CD4-positive, alpha-beta T cell treated with Interferon alpha-2 for 1 hour (primary cell): ENCODE data around the gene MYH14.
"Not testable (repeated sequence)": the region's sequence is repeated elsewhere in the genome, so short reads cannot be mapped to it uniquely, and the experiment has no call there.

Experiments
- DNase-seq, 2 donors: peaks; one replicate each; pipeline ENCODE4 v3.0.0-alpha.2; 2020 to 2022

MYH14 gene

DNA sequence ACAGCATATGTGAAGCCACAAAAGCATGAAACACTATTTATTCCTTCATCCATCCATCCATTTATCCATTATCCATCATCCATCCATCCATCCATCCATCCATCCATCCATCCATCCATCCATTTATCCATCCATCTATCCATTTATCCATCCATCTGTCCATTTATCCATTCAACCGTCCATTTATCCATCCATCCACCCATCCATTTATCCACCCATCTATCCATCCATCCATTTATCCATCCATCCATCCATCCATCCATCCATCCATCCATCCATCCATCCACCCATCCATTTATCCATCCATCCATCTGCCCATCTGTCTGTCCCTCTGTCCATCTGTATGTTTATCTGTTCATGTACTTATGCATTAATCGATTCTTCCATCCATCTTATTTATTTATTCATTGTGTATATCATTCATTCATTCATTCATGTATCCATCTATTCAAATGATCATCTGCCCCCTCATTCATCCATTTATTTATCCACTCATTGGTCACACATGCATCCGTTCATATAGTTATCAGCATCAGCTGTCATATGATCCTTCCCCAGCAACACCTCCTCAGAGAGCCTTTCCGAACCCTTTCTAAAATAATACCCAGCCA lies 7.0 kb upstream of the MYH14 start:
- no peak for DNase-seq

DNA sequence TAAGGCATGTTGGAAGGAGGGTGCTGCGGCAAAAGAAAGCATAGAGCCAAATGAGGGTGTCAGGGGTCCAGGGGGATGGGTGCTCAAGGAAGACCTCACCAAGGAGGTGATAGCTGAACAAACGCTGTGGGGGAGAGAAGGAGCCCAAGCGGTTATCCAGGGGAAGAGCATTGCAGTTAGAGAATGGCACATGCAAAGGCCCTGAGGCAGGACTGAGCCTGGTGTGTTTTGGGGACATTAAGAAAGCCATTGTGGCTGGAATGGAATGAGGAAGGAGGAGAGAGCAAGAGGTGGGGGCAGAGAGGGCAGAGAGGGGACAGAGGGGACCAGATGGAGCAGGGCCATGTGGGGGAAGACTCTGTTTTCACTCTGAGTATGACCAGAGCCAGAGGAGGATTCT lies 6.1 kb upstream of the MYH14 start:
- DNase-seq = no peak

DNA sequence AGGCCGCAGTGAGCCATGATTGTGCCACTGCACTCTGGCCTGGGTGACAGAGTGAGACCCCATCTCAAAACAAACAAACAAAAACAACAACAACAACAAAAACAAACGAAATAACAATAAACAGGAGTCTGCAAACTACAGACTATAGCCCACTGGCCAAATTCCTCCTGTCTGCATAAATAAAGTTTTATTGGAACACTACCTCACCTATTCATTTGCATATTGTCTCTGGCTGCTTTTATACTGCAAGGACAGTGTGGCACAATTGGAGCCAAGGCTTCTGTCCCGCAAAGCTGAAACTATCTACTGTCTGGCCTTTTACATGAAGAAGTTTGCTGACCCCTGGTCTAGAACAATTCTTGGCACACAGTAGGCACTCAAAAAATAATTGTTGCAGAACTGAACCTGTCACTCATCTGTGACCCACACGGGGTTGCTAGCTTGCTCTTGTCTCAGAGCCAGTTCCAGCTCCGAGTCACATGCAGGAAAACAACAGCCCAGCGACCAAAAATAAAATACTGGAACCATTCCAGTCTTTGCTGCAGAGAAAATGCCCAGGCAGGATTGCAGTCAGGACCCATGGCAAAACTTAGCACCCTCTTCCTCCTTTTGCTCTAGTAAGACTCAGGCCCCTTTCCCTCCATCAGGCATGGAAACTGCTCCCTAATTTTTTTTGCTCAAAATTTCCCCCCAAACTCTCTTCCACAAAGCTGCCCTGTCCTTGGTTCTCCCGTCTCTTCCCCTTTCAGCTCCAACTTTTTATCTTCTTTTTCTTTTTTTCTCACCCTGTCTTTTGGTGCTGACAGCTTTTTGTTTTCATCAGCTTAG lies 4.8 kb upstream of the MYH14 start:
- DNase-seq = no peak

DNA sequence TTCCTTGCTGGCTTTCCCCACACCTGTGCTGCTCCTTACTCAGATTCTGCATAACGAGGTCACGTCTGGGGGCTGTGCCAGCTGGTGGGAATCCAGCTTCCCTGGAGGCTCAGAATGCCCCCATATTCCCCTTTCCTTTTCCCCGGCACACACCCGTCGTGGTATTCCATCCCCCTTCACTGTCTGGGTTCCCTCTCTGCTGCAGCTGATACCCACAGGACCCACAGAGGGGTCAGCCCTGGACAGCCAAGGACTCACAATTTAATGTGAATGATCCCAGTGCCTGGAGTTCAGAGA lies 4.2 kb upstream of the MYH14 start:
- DNase-seq = no peak

DNA sequence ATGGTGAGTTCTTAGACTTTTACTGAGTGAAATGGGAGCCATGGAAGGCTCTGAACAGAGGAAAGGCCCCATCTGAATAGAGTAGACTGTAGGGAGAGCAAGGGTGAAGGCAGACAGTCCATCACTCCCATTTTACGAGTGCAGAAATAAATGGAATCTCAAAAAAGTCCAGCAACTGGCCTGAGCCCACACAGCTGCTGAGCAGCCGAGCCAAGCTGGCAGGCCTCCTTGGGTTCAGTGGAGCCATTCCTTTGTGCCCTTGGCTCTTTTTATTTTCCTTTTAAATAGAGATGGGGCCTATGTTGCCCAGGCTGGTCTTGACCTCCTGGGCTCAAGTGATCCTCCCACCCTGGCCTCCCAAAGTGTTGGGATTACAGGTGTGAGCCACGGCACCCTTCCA lies 1.0 kb upstream of the MYH14 start:
- DNase-seq = no peak

DNA sequence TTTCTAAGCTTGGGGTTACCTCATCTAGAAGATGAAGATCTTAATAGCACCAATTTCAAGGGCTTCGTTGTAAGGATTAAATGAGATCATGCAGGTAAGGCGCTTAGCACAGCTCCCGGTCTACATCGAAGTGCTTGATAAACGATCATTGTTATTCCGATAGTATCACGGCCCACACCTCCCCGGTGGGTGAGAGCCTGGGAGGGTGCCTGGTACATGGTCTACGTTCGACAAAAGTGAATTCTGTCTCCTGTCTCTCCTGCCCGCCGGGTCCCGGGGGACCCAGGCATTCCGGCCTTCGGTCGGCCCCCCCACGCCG lies 501 bp upstream of the MYH14 start:
- DNase-seq = no peak

DNA sequence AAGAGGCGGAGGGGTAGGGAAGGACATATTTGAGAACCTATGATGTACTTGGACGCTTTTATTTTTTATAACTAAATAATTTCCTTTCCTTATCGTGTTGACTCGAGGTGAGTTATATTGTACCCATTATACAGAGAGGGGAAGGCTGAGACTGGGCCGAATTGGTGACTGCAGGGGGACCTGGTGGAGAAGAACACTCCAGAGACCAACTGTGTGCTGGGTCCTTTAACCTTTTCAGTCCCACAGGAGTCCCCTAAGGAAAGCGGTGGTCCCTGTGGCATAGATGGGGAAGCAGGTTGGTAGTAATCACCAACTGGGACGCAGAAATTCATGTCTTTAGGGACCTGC lies 633 bp downstream of the MYH14 start:
- DNase-seq = no peak

DNA sequence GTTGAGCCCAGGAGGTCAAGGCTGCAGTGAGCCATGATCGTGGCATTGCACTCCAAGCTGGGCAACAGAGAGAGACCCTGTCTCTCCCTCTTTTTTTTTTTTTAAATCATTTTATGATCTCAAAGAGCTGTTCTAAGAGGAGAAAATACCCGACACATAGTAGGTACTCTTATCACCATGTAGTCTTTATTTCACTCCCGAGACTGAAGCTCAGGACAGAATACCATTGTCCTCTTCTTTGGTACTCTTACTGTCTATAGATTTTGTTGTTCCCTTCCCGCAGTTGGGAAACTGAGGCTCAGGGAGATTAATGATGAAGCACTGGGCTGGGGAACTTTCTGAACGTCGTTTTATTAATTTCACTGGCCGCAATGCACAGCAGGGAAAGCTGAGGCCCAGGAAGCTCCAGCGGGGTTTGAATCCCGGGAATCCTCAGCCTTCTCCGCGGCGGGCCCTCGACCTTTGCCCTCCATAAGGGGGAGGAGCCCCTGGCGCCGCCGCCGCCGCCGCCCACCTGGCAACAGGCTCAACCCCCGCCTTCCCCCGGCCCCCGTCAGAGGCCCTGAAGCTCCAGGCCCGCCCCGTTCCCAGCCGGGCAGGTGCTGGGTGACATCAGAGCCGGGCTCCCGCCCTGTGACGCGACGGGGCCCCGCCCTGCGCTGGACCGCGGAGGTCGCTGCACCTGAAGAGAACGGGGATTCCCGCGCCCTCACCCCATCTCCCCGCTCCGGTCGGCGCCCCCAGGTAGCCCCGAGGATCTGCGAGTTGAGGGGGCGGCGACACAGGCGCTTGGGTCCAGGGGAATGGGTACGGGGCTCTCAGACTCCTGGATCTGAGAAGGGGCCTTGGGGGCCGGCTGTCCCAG lies 1.6 kb downstream of the MYH14 start:
- no peak for DNase-seq

DNA sequence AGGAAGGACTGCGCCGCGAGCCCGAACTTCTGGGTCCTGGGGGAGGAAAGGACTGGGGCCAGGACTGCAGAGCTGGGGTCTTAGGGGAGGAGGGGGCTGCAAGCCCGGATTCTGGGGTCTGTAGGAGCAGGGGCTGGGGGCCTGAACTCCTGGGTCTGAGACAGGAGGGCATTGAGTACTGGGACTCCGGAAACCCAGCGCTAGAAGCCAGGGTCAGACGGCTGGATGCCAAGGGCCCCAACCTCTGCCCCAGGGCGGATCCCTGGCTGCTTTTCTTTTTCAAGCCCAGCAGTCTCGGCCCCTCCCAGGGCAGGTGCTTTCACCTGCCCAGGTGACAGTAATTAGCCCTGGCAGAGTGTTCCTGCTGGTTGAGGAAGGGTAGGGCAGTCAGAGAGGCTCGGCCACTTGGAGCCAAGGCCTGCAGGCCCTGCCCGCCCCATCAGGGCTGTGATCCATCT lies 2.3 kb downstream of the MYH14 start:
- DNase-seq = no peak

DNA sequence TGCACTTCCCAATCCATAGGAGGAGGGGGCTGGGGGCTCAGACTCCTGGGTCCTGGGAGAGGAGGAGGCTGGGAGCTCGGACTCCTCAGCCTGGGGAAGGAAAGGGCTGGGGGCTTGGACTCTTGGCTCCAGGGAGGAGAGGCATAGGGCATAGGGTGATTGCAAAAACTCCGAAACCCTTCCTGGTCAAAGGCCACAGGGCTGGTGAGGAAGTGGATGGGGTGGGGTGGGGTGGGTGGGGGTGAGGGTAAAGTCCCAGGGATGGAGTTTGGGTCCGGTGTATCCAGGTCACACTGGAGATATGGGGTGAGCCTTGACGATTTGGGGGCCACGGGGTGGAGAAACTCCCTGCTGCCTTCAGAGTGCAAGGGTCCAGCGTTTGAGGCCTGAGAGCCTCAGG lies 2.8 kb downstream of the MYH14 start:
- DNase-seq = no peak

DNA sequence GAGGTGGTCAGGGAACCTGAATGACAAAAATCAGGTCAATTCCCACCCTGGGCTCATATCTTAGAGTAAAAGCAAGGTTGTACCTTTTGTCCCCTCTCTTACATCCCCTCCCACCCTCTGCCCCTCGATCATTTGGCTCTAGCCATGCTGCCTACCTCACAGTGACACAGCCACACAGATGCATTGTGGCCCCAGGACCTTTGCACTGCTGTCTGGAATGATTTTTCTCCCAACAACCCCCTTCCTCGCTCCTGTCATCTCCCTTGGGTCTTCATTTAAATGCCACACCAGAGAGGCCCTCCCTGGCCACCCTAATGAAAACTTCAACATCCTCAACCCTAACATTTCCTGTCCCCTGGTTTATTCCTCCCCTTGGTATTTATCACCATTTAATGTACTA lies 4.3 kb downstream of the MYH14 start:
- no peak for DNase-seq

DNA sequence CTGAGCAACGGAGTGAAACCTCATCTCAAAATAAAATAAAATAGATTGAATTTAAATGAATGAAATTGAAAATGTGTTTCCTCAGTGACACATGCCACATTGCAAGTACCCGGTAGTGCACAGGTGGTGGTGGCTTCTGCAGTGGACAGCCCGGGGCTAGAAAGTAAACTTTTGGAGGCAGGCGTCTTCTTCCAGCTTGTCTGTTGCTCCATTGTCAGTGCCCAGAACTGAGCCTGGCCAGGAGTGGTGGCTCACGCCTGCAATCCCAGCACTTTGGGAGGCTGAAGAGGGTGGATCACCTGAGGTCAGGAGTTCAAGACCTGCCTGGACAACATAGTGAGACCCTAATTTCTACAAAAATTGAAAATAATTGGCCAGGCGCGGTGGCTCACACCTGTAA lies 5.7 kb downstream of the MYH14 start:
- DNase-seq = no peak

DNA sequence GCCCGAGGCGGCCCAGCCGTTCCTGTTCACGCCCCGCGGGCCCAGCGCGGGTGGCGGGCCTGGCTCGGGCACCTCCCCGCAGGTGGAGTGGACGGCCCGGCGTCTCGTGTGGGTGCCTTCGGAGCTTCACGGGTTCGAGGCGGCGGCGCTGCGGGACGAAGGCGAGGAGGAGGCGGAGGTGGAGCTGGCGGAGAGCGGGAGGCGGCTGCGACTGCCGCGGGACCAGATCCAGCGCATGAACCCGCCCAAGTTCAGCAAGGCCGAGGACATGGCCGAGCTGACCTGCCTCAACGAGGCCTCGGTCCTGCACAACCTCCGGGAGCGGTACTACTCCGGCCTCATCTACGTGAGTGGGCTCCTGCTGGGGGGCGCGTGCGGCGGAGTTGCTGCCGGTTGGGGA lies 7.0 kb downstream of the MYH14 start:
- DNase-seq = no peak

DNA sequence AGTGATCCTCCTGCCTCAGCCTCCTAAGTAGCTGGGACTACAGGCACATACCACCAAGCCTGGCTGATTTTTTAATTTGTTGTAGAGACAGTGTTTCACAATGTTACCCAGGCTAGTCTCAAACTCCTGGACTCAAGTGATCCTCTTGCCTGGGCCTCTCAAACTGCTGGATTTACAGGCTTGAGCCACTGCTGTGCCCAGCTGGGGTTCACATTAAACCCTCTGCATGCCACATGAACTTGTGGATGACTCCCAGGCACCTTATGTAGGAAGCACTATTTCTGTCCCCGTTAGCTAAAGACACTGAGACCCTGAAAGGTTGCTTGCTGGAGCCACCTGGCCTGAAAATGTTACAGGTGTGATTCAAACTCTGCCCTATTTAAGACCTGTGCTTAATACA lies 10.5 kb downstream of the MYH14 start:
- DNase-seq = no peak

DNA sequence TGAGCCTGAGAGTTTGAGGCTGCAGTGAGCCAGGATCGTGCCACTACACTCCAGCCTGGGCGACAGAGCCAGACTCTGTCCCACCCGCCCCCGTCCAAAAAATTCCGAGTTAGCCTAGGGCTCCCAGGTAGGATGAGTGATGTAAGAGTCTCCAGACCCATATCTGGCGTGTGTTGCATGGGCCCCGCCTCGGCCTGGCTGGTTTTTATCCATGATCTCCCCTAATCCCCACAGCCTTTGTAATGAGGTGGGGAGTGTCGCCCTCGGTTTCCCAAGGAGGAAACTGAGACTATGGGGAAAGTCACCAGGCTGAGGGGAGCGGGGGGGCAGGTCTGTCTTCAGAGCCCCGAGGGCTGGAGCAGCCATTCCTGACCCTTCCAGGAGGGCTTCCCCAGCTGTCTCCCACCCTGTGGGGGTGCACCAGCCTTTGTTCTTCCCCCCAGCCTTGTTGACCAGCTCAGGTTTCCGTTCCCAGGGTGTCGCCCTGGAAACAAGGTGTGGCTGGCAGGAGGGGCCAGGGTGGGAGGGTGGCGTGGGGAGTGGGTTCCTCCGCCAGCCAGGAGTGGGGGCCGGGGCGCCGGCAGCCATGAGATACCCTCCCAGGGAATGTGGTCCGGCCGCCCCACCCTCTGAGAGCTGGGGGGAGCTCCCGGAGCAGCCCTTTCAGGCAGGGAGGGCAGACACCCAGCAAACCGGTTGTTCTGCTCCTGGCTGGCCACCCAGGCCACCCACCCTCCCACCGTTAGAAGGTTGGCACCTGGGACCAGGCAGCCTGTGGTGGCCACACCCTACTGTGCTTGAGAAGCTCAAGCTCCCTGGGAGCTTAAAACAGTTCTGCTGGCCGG lies 11.5 kb downstream of the MYH14 start:
- DNase-seq = no peak

DNA sequence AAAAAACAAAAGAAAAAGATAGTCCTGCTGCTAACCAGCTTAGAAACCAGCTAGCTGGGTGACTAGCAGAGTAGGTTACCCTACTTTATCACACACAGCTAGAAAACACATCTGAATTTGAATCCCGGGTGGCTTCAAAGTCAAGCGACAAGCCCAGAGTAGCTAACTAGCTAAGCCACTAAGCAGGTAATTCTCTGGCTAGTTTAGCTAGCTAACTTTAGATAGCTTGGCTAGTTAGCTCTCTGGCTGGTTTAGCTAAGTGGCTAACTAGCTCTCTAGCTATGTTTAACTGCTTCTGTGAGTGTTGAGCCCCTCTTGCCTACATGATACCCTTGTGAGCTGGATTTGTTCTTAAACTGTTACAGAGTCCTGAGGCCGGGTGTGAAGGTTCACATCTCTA lies 12.4 kb downstream of the MYH14 start:
- DNase-seq = no peak

DNA sequence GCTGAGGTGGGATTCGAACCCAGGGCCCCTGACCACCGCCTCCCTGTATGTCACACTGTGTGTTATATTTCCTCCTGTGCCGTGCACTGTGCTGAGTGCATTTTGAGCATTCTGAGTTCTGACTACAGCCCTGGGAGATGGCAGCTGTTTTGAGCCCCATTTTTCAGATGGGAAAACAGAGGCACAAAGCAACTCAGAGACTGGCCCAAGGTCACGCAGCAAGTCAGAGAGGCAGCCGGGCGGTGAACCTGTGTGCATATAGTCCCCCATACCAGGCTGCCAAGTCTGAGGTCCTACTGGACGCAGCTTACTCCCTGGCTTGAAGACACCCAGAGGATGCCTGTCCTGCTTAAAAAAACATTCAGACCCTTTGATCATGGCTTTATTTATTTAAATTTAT lies 17.7 kb downstream of the MYH14 start:
- no peak for DNase-seq

DNA sequence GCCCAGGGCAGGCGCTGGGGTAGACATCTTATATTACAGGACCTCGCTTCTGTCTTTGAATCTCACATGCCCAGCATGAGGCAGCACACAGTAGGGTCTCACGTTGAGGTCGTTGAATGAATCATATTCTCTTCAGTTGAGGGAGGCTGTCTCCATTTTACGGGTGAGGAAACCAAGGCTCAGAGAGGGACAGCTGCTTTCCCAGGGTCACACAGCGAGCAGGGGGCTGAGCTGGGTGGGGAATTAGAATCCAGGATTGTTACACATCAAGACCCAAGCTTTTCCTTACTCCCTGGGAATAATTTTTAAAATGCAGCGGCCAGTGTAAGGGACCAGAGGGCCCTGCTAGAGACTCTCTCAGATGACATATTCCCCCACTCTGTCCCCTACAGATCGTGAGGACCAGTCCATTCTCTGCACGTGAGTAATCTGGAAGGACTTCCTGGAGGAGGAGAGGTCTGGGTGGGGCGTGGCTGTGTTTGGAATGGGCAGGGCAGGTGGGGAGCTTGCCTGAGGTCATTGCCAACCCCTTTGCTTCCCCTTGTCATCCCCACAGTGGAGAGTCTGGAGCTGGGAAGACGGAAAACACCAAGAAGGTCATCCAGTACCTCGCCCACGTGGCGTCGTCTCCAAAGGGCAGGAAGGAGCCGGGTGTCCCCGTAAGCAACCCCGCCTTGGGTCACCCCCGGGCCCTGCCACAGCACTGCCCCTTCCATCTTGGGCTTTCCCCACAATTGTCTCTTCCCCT lies 19.4 kb downstream of the MYH14 start:
- DNase-seq = no peak

DNA sequence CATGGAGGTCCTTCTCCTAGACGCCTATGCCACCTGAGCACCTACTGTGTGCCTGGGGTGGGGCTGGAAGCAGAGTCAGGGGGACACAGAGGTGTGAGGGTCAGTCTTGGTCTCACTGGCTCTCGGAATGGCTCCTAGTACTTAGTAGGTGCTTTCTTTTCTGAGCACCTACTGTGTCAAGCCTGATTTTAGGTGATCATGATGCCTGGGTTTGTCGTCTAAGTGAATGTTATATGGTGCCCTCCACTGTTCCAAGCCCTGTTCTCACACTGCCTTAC lies 20.0 kb downstream of the MYH14 start:
- no peak for DNase-seq

DNA sequence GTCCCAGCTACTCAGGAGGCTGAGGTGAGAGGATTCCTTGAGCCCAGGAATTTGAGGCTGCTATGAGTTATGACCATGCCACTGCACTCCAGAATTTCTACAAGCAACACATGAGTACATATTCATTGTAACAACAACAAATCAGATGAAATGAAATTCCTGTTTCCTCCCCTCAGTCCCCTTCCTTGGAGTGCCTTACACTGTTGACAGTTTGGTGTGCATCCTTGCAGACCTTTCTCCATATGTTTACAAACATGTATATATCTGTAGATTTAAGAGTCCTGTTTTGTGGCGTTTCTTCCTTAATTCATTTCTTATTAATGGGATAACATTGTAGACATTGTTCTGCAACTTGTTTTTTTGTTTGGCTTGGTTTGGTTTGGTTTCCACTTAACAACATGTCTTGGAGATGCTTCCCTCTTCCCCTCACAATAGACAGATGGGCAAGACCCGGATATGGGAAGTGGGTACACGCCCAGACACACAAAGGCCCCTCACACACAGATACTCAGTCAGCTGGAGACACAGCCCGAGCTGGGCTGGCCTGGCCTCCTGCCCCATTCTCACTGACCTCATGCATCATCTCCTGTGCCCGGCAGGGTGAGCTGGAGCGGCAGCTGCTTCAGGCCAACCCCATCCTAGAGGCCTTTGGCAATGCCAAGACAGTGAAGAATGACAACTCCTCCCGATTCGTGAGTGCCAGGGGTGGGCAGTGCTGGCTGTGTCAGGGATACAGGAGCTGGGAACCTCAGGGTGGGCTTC lies 21.7 kb downstream of the MYH14 start:
- no peak for DNase-seq

DNA sequence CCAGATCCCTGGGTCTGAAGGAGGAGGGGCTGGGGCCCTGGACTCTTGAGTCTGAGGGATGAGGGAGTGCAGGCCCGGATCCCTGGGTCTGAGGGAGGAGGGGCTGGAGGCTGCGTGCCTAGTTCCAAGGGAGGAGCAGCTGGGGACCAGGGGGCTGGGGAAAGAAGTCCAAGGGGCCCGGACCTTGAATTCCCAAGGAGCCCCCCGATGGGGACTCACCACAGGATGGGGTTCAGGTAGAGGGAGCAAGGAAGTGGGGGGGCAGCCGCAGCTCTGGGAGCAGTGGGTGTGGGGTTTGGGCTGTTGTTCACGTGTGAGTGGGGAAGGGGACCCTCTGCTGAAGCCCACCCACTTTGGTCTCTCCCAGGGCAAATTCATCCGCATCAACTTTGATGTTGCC lies 23.1 kb downstream of the MYH14 start:
- no peak for DNase-seq

DNA sequence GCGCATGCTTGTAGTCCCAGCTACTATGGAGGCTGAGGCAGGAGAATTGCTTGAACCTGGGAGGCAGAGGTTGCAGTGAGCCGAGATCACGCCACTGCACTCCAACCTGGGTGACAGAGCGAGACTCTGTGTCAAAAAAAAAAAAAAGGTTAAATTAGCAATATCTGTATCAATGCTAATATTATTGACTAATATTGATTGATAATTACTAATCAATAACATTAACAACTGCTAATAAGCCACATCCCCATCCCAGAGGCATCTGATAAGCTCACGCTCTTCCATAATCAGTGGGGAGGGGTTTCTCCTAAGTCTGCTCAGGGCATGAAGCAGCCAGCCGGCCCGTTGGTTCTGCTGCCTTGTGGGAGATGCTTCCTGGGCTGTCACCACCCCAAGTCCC lies 24.7 kb downstream of the MYH14 start:
- not testable (repeated sequence) for DNase-seq
